GM08714 (cell line): ENCODE data around the gene METTL27.

Experiments used
- H3K4me3 ChIP-seq: fragments of 200-500 bp; sonication (Bioruptor generic); 2 replicates; pipeline ENCODE4 v1.5.1; 2014; ENCODE audit warnings: mild to moderate bottlenecking, low read length, inconsistent platforms
- ZNF274 ChIP-seq: IDR thresholded peaks from 2 replicates; pipeline ENCODE4 v1.6.1; 2012; ENCODE audit warnings: mild to moderate bottlenecking, low read depth, low read length

METTL27 gene

DNA sequence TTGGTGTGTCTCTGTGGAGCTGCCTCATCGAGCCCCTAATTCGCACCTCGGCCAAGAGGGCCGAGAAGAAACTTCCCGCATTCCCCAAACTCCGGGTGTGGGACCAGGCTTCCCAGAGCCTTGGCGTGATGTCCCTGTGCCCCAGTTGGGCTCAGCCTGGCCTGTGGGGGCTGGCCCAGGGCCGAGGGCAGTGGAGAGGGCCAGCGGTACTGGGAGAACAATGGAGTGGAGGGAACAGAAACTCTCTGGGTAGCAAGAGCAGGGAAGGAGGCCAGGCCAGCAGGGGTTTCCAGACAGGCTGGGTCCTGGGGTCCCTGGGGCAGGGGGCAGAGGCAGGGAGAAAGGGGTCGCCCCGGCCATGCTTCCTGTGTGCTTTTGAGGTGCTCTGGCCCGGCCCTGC, 34.7 kb upstream of the METTL27 start:
- H3K4me3 ChIP-seq = no peak overlapping the region
- TF ChIP-seq ZNF274 = no peak

DNA sequence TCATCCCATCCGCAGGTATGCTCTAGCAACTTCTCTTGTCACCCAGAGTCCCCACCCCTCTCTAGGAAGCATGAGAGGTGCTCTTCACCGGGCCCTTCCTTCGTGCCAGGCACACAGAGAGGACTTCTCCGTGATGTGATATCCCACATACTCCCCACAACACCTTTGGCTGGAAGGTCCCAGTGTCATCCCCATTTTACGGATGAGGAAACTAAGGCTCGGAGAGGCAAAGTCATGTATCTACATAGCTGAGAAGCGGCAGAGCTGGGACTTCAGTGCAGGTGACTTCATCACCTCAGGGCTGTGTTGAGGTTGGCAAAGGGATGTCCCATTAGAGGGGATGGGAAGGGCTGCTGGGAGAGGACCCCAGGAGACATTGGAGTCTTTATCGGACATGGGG, 34.0 kb upstream of the METTL27 start:
- H3K4me3 ChIP-seq = no peak overlapping the region
- TF ChIP-seq ZNF274 = no peak

DNA sequence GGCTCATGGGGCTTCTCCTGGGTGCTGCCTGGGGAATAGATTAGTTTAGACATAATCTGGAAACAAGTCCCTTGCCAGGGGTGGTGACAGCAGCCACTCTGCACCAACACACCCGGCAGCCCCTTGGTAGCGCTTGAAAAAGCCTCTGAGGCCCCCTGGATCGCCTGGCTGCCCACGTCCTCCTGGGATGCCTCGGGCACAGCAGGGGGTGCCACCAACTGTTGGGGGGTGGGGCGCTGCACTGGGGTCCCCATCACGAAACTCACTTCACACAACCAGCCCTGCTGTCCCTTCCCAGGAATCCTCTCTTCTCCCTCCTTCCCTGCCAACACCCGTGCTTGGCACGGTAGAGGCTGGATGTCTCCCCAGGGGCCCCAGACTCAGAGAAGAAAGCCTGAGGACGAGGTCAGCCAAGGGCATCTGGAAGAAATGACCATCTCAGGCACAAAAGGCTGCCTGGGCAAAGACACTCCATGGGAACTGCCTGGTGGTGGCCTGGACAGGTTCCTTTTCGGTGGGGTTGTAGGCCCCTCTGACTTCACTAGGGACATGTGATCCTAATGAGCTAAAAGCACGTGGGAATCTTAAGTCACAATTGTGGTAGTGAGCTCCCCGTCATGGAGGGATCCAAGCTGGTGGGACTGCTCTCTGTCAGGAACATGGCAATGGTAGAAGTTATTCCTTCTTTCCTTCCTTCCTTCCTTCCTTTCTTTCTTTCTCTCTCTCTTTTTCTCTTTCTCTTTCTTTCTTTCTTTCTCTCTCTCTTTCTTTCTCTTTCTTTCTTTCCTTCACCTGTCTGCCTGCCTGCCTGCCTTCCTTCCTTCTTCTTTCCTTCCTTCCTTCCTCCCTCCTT, 30.0 kb upstream of the METTL27 start:
- no peak overlapping the region for H3K4me3 ChIP-seq
- no peak for TF ChIP-seq ZNF274

DNA sequence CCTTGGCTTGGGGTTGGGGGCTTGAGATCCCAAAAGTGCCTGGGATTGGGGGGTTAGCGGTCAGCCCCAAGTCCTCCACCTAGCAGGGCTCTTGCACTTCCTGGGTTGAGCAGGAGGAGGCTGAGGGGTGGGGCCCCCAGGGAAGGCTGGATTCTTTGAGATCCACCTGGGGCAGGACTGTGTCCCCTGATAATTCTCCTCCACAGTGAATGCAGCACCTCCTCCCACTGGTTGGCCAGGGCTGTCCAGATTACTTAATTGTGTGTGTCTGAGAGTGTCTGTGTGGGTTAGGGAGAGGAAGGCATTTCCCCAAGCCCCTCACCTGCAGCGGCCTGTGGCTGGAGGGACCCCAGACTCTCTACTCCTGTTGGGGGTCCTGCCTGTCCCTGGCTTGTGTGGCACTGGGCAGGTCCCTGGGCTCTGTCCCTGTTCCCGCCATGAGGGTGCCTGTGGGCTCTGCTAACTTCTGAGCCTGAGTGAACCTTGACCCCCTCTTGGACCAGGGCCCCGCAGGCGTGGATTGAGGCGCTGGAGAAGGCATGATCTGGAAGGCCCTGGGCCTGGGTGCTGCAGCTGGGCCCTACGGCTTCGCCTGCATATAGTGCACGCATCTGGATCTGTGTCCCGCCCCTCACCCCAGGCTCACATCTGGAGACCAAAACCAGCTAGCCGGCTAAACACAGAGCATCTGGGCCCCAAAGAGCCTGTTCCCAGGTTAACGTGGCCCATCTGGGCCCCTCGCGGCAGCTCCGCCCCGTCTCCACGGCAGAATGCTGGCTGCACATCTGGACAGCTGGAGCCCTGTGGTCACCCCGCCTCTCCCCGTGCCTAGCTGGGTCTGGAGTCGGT, 29.1 kb upstream of the METTL27 start:
- TF ChIP-seq ZNF274 = no peak

DNA sequence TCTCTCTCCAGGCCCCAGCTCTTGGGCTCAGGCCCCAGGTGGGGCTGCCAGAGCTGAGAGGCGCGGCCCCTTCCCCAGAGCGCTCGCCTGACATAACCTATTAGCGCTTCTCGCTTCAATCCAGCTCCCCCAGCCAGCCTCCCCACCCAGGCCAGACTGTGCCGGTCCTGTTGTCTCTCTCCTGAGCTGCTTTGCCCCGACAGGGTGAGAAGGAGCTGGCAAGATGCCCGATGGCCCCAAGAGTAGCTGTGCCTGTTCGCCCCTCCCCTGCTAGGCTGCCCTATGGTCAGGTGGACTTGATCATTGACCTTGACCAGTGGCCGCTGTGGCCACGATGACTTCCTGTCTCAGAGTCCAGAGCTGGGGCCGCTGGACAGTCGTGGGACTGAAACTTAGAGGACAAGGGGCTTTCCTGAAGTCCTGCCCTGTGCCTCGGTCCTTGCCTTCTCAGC, 27.8 kb upstream of the METTL27 start:
- TF ChIP-seq ZNF274 = no peak

More for the DNA sequence above, 29.1 kb upstream of the METTL27 start:
- no peak overlapping the region for H3K4me3 ChIP-seq

DNA sequence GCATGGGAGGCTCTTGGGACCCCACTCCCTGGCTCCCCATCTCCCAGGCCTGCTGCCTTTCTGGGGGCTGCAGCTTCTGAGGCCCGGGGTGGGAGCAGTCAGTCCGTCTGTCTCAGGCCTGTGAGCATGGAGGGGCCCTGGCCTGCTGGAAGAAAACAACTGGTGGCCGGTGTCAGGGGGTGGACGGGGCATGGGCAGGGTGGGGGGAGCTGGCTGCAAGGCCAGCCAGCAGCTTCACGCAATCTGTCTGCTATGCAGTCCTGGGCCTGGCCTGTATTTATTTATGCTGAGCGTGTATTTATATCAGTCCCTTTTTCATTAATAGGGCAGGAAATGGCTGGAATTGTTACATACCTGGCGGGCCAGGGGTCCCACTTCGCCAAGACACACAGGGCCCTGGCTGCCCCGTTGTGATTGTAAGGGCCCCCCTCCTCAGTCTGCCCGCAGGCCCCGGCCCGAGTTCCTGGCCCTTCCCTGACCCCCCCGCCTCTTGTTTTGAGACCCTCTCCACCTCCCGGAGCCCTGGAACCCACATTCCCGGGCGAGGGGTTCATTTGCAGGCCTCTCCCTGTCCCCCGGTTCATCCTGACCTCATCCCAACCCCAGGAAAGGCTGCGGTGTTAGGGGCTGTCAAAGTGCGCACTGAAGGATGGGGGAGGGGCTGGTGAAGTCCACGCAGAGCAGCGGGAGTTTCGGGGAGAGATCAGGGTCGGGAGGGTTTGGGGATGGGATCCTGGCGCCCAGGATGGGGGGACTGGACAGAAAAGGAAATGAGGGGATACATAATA, 26.9 kb upstream of the METTL27 start:
- TF ChIP-seq ZNF274 = no peak
- no peak overlapping the region for H3K4me3 ChIP-seq

More for the DNA sequence above, 27.8 kb upstream of the METTL27 start:
- no peak overlapping the region for H3K4me3 ChIP-seq

DNA sequence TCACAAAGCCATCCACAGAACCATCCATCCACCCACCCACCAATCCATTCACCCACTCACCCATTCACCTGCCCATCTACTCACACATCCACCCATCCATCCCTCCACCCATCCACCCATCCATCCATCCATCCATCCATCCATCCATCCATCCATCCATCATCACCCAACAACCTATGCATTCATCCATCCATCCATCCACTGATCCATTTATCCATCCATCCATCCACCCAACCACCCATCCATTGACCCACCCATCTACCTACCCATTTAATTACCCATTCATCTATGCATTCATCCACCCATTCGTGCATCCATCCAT, 24.1 kb upstream of the METTL27 start:
- H3K4me3 ChIP-seq = no peak overlapping the region
- no peak for TF ChIP-seq ZNF274

DNA sequence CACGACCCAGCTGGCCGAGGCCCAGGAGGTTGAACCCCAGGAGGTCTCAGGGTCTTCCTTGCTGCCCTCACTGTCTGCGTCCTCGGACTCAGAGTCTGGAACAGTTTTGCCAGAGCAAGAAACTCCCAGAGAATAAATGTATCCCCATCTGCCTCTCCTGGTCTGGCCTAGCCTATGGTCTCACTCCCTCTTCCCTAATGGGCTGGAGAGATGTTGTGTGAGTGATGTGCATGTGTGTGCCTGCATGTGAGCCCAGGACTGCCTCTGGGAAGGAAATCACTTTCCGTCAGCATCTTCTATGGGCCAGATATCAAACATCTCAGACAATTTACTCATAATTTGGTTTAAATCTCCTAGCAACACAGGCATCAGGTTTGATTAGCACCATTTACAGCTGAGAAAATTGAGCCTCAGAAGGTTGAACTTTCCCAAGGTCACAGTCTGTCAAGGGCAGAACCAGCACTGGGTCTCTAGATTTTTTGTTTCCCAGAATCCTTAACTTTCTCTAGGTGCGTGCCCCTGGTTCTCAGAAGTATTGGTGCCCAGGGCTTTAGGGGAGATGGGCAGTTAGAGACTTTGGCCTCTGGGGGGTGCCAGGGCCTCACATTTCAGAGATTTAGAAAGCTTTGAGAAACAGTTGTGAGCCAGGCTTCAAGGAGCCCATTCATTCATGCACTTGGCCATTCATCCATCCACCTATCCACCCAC, 23.6 kb upstream of the METTL27 start:
- no peak for TF ChIP-seq ZNF274
- H3K4me3 ChIP-seq = no peak overlapping the region

DNA sequence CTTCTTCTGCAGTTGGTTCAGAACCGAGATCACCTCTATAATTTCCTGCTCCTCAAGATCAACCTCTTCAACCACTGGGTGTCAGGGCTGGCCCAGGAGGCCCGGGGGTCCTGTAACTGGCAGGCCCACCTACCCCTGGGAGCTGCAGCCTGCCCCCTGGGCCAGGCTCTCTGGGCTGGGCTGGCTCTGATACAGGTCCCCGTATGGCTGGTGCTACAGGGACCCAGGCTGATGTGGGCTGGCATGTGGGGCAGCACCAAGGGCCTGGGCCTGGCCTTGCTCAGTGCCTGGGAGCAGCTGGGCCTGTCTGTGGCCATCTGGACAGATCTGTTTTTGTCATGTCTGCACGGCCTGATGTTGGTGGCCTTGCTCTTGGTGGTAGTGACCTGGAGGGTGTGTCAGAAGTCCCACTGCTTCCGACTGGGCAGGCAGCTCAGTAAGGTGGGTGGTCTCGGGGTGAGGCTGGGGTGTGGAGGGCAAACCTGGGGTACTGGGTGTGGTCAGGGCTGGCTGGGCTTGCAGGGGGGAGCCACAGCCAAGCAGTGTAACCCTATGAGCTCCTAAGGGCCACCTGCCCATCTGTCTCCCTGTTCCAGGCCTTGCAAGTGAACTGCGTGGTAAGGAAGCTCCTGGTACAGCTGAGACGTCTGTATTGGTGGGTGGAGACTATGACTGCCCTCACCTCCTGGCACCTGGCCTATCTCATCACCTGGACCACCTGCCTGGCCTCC, 22.8 kb upstream of the METTL27 start:
- no peak overlapping the region for H3K4me3 ChIP-seq
- no peak for TF ChIP-seq ZNF274

DNA sequence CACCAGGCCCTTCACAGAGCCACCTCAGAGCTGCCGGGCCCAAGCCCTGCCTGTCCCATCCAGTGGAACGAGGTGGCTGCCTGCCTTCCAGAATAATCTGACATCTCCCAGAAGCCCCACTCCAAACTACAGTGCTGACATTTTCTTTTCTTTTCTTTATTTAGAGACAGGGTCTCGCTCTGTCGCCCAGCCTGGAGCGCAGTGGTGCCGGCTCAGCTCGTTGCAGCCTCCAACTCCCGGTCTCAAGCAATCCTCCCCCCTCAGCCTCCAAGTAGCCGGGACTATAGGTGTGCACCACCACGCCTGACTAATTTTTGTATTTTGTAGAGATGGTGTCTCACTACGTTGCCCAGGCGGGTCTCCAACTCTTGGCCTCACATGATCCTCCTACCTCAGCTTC, 19.0 kb upstream of the METTL27 start:
- no peak overlapping the region for H3K4me3 ChIP-seq
- TF ChIP-seq ZNF274 = no peak

DNA sequence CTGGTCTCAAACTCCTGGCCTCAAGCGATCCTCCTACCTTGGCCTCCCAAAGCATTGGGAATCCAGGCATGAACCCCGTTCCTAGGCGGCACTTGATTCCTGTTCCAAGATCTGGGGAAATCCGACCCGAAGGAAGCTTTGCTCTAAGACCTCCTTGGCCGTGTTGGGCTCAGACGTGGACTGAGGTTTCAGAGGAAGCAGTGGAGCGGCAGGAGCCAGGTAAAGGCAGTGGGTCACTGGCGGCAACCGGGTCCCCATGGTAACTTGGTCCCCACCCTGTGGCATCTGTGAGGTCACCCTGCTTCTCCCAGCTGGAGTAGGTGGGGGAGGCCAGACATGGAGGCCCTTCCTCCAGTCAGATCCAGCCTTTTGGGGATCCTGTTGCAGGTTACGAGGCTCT, 18.5 kb upstream of the METTL27 start, which contains the start of gene TMEM270:
Gene TMEM270 (plus strand): TSS at position 301 of the 400 bp plus-strand sequence. CDS start 36 bp downstream, at position 337.
- no peak for TF ChIP-seq ZNF274
- no peak within 1 kb of the TSS for H3K4me3 ChIP-seq

DNA sequence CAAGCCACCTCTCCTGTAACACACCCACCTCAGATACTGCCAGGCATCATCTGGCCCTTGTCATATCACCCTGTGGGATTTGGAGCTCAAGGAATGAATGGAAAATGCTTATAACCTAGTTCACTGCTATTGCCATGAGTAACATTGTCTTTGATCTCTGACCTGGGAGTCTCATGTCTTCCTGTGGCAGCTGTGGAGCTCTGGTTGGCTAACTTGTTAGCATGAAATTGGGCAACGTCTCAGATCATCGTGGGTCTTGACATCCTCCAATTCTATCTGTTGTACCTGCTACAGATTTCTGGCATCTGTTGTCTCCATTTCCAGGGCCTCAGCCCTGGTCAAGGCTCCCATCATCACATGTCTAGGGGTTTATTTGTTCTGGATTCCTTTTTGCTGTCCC, 16.5 kb upstream of the METTL27 start:
- TF ChIP-seq ZNF274 = no peak
- H3K4me3 ChIP-seq = no peak overlapping the region

DNA sequence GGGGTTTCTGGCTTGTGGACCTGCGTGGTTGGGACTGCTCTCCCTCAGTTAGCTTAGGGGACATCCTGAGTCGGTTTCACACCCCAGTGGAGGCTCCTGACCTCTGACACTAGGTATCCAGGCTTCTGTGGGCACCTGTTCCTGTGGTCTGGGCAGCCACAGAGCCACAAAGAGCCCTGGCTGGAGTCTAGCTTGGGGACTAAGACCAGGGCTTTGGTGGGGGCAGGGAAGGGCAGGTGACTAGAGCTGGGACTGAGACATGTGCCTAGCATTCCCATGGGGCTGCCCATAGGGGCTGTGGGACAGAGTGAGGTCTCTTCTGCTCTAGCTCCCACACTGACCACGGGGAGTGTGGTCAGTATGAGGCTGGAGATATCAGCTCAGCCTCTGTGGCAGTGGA, 14.6 kb upstream of the METTL27 start:
- H3K4me3 ChIP-seq = no peak overlapping the region
- TF ChIP-seq ZNF274 = no peak
